HepG2 (cell line): Measurements from ENCODE around the gene CTDSP2.

Source experiments
- BCL3 ChIP-seq: sonication (generic); formaldehyde crosslinking; IDR thresholded peaks from 2 replicates; pipeline ENCODE4 v1.5.1; 2020; ENCODE audit warnings: mild to moderate bottlenecking, missing genetic modification reagents, moderate library complexity
- BHLHE40 ChIP-seq: IDR thresholded peaks from 2 replicates; pipeline ENCODE4 v1.6.1; 2011; ENCODE audit warnings: low read length, improper control_type of control experiment
- JUN ChIP-seq: sonication (generic); formaldehyde crosslinking; IDR thresholded peaks from 2 replicates; pipeline ENCODE4 v1.4.0; 2020; ENCODE audit warnings: mild to moderate bottlenecking, missing genetic modification reagents
- MXD4 ChIP-seq: IDR thresholded peaks from 2 replicates; pipeline ENCODE4 v1.6.1; 2016; ENCODE audit warnings: mild to moderate bottlenecking, missing biosample characterization, missing genetic modification reagents
- SP2 ChIP-seq: sonication (generic); formaldehyde crosslinking; IDR thresholded peaks from 2 replicates; pipeline ENCODE4 v1.5.1; 2020; ENCODE audit warnings: mild to moderate bottlenecking, missing genetic modification reagents
- ZNF235 ChIP-seq: sonication (generic); formaldehyde crosslinking; IDR thresholded peaks from 2 replicates; pipeline ENCODE4 v1.8.1; 2023; ENCODE audit warnings: mild to moderate bottlenecking, missing genetic modification reagents, borderline replicate concordance
- ZNF607 ChIP-seq: sonication (generic); formaldehyde crosslinking; IDR thresholded peaks from 2 replicates; pipeline ENCODE4 v1.5.1; 2020; ENCODE audit warnings: missing genetic modification reagents, mild to moderate bottlenecking, borderline replicate concordance

GRCh38 chr12:57892232-57892972 lies 45.9 kb upstream of the CTDSP2 start:
- TF ChIP-seq MXD4 (no peak), BHLHE40 (no peak), ZNF235 (CRISPR knock-in tag) (no peak), JUN (no peak), BCL3 (no peak), SP2 (CRISPR knock-in tag) (no peak), ZNF607 (CRISPR knock-in tag) (no peak)
